Measurements from ENCODE around the gene CST9L.

CST9L gene

GRCh38 chr20:23568320-23568970 is at the start of gene CST9L:
Gene CST9L, minus strand, starts transcription at chr20:23568484. Its CDS starts 34 bp downstream, at chr20:23568450.
- no peak for DNase-seq (ENCODE audit: low read depth)

- DNase-seq (ENCODE audit: low read depth) = no peak
These were observed 45.9 kb upstream of the CST9L start for GRCh38 chr20:23614163-23614562.

DNA sequence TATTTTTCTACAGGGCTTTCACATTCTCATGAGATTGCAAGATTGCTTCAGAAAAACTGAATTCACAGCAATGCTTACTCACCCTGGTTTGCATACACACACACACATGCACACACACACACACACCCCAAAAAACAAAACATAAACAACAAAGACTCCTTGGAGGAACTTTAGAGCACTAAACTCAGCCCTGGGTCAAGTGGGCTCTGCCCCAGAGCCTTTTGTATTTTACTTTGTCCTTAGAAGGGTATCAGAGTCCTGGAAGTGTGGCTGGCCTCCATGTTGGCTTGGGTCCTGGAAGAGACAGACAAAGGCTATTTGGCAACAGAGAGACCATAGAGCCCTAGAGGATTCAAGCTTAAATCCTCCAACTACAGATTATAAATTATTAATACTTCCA is 45.4 kb upstream of the CST9L start:
- DNase-seq (ENCODE audit: low read depth) = no peak

GRCh38 chr20:23612396-23612795 is 44.1 kb upstream of the CST9L start:
- no peak for DNase-seq (ENCODE audit: low read depth)

DNA sequence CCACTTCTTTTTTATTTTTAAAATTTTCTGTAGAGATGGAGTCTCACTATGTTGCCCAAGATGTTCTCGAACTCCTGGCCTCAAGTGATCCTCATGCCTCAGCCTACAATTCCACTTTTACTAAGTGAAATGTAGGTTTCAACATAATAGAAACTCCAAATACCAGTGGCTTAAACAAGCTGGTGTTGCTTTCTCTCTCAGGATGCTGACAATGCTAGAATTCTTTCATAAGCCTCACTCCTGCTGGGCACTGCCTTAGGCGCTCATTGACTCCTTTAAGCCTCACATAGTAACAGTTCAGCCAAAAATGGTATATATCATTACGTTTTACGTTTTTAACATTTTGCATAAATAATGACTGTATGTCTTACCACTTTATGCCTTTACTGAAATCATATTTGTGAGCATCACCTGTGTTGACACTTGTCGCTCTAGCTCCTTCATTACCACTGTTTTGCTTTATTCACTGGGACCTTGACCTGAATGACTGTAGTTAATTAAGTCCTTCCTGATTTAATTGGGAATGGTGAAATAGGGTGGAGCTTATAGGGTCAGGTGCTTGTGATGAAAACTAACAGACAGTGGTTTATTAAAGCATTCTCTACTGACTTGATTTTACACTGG is 41.3 kb upstream of the CST9L start:
- DNase-seq (ENCODE audit: low read depth) = no peak

- no peak for DNase-seq (ENCODE audit: low read depth)
These were observed 40.1 kb upstream of the CST9L start for GRCh38 chr20:23608251-23608846.

DNA sequence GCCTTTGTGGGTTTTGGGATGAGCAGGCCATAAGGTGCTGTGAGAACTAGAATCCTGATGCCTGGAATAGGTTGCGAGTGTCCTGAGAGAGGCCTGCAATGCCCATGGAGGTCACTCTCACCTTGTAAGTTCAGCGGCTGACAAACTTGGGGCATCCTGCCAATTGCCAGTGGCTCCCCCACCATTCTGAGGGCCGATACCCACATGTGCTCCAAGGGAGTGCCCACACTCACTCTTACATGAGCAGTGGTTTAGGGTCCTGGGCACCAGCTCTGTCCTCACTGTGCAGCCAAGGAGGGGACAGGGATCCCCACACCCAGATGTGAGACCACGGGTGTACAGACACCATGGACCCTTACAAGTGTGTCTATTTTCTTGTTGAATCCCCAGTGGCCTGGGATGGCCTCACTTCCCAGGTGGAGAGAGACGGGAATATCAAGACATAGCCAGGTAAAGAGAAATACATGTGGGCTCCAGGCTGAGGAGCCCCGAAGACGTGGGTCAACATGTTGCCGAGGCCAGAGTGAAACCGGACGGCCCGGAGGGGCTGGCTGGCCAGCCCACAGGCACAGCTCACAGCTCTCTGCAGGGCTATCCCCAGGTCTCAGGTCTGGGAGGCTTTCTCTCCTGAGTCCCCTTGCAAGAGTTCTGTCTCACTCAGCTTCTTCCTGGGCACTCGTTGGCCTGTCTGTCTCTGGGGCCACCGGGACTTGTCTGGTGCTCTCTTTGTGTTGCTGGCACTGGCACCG is 39.4 kb upstream of the CST9L start:
- no peak for DNase-seq (ENCODE audit: low read depth)

- DNase-seq (ENCODE audit: low read depth) = peak; percentile 39
These were observed 38.4 kb upstream of the CST9L start for GRCh38 chr20:23606652-23607049.

- no peak for DNase-seq (ENCODE audit: low read depth)
These were observed 37.8 kb upstream of the CST9L start, which contains the start of gene CST9 for GRCh38 chr20:23605867-23606651. Gene CST9, minus strand, starts transcription at chr20:23605917. Its CDS starts 53 bp downstream, at chr20:23605864.

DNA sequence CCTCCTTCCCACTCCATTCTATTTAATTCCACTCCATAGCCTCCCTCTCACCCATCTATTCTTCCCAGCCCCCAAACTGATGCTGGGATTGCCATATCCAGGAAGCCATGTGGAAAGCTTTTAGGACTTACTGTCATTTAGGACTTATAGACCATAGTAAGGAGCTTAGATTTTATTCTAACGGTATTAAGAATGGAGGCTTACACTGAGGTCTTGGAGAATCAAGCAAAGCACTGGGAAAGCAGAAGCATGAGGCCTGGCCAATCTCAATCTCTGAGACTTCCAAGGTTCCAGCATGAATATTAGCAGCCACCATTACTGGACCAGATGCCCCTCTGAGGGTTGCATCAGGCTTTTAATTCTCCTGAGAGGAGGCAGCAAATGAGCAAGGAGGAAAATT is 36.0 kb upstream of the CST9L start:
- no peak for DNase-seq (ENCODE audit: low read depth)

DNA sequence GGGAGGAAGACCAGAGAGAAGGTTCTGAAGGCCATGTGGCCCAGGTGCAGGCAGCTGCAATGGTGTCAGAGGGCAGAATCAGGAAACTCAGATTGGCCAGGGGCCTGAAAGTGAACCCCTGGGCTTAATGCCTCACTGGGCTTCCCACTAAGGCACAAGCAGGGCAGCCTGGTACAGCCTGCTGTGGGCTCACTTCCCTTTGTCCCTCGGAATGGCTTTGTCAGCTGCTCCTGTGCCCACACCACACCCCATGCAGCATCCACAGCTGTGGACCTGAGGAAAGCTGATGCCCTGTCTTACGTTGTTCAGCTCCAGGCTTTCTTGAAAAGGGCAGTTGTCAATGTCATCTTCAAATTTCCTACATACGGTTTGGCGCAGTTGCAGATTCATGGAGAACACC is 35.0 kb upstream of the CST9L start:
- DNase-seq (ENCODE audit: low read depth) = no peak

DNA sequence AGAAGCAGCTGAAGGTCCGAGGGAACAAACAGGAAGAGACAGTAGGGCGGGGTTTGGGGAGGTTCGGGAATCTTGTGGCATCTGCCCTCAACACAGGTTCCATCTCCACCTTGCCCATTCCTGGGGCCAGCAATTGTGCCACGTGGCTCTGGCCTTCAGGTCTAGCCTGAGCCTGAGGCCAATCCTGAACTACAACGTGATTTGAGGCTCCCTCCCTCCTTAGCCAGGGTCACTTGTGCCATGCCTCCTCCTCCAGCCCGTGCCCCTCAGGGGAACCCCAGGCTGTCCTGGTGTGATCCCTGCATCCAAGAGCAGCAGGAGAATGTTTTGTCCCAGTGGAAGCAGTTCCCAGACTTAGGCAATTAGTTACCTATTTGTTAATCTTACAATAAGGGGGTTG is 34.4 kb upstream of the CST9L start:
- DNase-seq (ENCODE audit: low read depth) = no peak

DNA sequence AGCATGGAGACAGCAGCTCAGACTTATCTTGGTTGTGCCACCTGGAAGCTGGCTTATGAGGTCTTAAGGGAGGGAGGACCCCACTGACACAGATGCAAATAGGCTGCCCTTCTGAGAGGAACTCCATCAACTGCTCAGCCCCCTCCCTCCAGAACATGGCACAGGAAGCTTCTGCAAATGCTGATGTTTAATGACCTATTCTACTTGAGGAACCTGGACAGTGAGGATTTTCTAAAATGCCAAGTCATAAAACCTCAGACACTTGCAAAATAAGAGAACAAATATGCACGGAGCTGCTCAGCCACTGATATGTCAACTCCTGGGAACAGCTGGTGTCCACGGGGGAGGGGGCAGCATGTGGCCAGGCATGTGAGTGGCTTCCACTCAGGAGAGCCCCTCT is 34.0 kb upstream of the CST9L start:
- DNase-seq (ENCODE audit: low read depth) = no peak

DNA sequence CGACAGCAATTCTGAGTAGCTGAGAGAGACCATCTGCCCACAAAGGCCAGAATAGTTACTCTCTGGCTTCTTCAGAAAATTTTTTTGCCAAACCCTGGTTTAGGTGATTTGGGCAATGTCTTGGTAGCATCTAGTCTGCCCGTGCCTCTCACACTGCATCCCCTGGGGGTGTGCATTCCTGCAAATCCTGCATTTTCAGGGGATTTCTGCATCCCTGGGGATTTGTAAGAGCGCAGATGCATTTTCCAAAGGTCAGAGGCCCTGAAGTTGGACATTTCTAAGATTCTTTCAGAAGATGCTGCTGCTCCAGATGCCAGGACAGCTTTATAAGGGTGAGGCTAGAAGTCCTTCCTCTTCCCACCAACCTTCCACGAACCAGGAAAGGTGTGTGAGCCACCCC is 33.4 kb upstream of the CST9L start:
- no peak for DNase-seq (ENCODE audit: low read depth)

DNA sequence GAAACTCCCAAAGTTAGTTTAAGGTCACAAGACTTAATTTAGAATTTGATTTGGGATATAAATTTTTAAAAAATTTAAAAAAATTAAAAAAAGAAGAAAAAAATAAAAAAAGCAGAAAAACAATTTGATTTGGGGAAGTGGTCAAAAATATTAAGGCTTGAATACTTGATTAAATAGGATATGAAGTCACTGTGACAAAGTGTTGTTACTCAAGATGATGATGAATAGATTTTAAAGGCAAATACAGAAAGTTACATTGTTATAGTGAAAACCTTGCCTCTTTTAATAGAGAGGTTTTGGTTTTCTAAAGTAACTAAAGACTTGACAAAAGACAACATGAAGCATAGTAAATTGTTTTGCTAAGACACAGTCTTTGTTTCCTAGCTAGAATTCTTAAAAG is 30.2 kb upstream of the CST9L start:
- no peak for DNase-seq (ENCODE audit: low read depth)

DNA sequence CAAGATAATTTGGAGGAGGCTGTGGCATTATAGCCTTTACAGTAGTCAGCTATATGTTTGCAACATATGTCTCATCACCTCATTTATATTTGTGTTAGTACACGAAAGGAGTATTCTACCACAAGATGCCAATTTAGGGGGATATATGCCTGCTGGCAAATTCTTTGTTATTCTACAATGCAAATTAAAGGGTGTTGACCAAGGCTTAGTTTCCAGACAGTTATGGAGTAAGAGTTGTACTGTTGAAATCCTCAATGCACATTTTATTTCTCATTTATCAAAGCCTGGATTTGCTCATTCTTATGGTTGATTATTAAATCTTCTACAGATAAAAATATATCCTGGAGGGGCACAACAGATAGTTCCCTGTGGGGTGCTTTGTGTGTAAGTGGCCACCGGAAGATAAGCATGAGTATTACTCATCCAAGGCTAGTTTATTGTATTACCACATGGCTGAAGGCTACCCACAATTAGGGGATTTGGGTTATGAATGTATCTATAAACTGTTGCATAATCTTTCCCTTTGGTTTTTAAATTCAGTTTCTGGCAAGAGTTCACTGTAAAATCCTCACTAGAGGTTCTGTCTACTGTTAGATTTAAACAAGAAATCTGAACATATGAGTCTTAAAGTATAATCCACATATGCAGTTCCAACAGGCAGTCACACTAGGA is 28.4 kb upstream of the CST9L start:
- DNase-seq (ENCODE audit: low read depth) = no peak

DNA sequence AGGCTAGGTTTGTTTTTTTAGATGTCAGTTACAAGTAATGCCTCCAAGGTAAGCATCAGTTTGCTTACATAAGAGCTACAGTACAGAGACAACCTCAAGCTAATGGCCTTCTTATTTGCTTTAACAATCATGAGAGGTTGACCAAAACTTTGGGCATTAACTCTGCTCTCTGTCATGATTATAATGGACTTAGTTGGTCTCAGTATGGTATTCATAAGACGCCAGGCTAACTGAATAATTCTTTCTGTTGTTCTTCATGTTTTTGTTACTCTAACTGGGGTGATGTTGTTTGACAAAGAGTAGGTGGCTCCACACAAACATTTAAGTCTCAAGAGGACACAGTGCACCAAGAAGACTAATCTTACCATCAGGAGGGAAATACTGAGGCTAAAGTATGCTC is 27.7 kb upstream of the CST9L start:
- no peak for DNase-seq (ENCODE audit: low read depth)

- no peak for DNase-seq (ENCODE audit: low read depth)
These were observed 20.4 kb upstream of the CST9L start for GRCh38 chr20:23588434-23589403.

- DNase-seq (ENCODE audit: low read depth) = no peak
These were observed 19.3 kb upstream of the CST9L start for GRCh38 chr20:23587631-23588030.

Data from stimulated activated CD8-positive, alpha-beta memory T cell treated with anti-CD3 and anti-CD28 coated beads, Interleukin-12 subunit alpha, Interleukin-12 subunit beta, amount 100 ng/mL, for 1 hour (primary cell).